ENCODE results near the gene FBF1.

DNA sequence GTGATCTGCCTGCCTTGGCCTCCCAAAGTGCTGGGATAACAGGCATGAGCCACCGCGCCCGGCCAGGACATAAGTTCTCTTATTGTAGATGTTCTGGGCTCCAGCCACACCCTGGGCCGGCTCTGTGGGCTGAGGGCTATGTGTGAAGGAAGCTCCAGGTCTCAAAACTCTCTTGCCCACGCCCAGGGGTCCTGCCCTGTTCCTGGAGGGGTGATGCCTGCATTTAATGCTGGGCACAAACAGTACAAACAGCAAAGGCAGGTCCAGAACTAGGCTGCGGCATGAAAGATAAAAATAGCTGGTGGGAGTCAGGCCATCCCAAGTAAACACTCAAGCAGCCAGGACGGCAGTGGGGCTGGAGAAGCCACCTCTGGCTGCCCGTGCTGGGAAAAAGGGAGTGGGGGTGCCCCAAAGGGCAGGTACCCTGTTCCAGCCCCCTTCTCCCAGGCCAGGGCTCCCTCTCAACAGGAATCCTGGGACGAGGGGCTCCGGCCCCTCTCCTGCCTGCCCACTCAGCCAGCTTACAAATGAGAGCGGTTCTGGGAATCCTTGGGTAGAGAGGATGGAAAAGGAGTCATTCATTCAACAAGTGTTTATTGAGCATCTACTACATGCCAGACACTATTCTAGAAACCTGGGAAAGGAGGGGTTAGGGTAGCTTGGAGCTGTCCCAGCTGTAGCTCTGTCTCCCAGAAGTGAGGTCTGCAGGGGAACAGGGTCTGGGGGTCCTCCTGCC lies 67.1 kb downstream of the FBF1 start:
- TF ChIP-seq, protein P1, sequence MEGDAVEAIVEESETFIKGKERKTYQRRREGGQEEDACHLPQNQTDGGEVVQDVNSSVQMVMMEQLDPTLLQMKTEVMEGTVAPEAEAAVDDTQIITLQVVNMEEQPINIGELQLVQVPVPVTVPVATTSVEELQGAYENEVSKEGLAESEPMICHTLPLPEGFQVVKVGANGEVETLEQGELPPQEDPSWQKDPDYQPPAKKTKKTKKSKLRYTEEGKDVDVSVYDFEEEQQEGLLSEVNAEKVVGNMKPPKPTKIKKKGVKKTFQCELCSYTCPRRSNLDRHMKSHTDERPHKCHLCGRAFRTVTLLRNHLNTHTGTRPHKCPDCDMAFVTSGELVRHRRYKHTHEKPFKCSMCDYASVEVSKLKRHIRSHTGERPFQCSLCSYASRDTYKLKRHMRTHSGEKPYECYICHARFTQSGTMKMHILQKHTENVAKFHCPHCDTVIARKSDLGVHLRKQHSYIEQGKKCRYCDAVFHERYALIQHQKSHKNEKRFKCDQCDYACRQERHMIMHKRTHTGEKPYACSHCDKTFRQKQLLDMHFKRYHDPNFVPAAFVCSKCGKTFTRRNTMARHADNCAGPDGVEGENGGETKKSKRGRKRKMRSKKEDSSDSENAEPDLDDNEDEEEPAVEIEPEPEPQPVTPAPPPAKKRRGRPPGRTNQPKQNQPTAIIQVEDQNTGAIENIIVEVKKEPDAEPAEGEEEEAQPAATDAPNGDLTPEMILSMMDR (conservative IDR thresholded peaks at IDR 0.05; ENCODE audit: low read depth, low read length) = no peak
- TF ChIP-seq POLR2A (IDR thresholded peaks at IDR 0.05; ENCODE audit: low read depth, low read length) (no peak), MAZ (IDR thresholded peaks at IDR 0.05; ENCODE audit: borderline replicate concordance, low read depth, low read length) (no peak), CHD1 (IDR thresholded peaks at IDR 0.05; ENCODE audit: low read depth, low read length) (no peak)
- TF ChIP-seq, protein P2, sequence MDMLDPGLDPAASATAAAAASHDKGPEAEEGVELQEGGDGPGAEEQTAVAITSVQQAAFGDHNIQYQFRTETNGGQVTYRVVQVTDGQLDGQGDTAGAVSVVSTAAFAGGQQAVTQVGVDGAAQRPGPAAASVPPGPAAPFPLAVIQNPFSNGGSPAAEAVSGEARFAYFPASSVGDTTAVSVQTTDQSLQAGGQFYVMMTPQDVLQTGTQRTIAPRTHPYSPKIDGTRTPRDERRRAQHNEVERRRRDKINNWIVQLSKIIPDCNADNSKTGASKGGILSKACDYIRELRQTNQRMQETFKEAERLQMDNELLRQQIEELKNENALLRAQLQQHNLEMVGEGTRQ (IDR thresholded peaks at IDR 0.05; ENCODE audit: low read depth, low read length) = no peak
